NB4 (cell line): Measurements from ENCODE around the gene WARS2.

Experiments used
- CTCF ChIP-seq: IDR thresholded peaks from one replicate; pipeline ENCODE4 v1.5.1; 2012; ENCODE audit warnings: low read depth, low read length
- MAX ChIP-seq: IDR thresholded peaks from 2 replicates; pipeline ENCODE4 v1.6.1; 2011; ENCODE audit warnings: low read depth, low read length
- MYC ChIP-seq: IDR thresholded peaks from 2 replicates; pipeline ENCODE4 v1.6.1; 2011; ENCODE audit warnings: low read depth, low read length
- POLR2A ChIP-seq: IDR thresholded peaks from 2 replicates; pipeline ENCODE4 v1.6.1; 2011; ENCODE audit warnings: mild to moderate bottlenecking; ENCODE audit not compliant: insufficient read length; ENCODE audit errors: extremely low read depth

DNA sequence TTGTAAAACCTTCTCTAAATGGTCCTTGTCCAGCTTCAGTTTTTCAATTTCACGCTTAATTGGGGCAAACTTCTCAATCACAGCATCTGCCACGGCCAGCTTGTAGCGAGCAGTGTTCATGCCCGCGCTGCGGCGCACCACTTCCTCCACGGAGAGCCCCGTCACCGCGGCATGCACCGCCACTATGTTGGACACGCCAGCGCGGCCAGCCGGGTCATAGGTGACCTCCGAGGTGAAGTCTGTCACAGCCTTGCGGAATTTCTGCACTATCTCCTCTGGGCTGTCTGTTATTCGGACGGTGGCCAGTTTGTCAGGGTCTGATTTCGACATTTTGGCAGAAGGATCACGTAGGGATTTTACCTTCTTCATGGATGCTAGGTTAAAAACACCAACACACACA is 107.5 kb downstream of the WARS2 start:
- TF ChIP-seq CTCF (no peak), POLR2A (no peak), MAX (no peak), MYC (no peak)
